ENCODE data around the gene ZC3H7B.
A peak's percentile ranks its signal among the peaks of the same experiment; 100 is the strongest.
"Not testable (repeated sequence)": the region's sequence is repeated elsewhere in the genome, so short reads cannot be mapped to it uniquely, and the experiment has no call there.

Gene ZC3H7B

DNA sequence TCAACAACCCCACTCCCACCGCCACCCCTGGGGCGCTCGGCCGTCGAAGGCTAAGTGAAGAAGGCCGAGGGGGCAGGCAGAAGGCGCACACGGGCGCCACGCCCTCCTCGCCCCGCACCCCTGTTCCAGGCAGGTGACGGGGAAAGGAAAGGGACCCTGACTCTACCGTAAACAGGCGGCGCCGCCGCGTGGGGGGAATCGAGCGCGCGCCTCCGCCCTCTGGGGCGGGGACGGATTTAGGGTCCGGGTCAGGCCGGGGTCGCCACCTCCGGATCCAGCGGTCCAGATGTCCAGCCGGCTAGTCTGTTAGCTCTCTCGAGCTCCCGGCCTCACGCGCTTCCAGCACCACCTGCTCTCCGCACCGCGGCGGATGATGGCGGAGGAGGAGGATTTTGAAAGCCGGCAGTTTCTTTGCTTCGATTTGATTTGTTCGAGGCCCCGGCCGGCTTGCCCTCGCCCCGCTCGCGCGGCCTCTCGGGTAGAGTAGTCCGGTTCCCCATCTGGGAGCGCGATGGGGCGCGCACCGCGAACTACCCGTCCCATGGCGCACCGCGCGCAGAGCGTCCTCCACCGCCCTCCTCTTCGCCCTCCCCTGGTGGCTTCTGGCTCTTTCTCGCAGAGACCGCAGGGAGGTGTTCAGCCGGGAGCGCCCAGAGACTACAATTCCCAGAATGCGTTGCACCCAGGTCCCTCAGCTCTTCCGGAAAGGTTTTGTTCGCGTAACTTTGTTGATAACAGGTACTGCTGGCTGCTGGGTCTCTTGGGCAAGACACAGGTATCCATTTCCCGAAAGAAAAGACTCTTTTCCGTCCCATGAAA lies 15.3 kb upstream of the ZC3H7B start, which contains the start of gene RANGAP1:
RANGAP1 (minus strand) TSS at position 368 of the 819 bp plus-strand sequence. CDS start 5,143 bp downstream, outside the sequence.
- peak; percentile 95 for DNase-seq

- no peak for DNase-seq
Measured at GRCh38 chr22:41286639-41287091, 14.7 kb upstream of the ZC3H7B start.

DNA sequence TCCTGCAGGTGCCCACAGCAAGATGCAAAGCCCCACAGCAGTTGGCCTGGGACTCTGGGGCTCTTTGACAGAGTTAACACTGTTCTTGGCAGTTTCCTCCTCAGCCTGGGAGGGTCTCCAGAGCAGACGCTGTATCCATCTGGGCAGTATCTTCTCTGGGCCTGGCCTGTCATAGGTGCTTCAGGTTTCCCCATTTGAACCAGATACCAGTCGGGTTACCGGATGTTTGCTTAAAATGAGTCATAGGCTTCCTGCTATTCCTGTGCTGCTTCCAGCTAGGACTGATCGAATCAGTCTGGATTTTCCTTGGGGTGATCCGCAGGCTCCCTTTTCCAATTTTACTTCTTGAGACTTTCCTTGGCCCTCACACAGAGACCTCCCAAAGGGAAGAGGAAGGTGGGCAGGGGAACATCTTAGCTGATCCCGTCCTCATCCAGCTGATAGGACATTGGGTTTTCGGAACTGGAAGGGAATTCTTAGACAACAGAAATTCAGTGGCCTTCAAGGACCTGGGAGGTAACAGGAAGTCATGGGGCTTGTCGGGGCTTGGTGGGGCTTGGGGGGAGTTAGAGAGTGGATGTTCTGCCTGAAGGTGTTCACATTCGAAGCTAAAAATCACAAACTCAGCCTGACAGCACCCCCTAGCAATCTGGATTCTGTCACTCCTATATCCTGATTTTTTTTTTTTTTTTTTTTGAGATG lies 12.9 kb upstream of the ZC3H7B start:
- DNase-seq, result no peak

DNA sequence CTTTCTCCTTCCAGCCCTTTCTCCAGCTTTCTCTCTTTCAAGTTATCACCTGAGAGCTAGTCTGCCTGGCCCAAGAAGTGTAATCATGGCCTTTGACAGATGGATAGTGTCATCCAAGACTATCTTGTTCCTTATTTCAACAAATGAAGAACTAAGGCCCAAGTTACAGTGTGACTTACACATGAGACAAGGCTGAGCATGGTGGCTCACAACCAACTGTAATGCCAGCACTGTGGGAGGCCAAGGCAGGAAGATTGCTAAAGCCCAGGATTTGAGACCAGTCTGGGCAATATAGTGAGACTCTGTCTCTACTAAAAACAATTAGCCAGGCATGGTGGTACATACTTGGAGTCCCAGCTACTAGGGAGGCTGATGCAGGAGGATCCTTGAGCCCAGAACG lies 11.7 kb upstream of the ZC3H7B start:
- DNase-seq, result no peak

DNA sequence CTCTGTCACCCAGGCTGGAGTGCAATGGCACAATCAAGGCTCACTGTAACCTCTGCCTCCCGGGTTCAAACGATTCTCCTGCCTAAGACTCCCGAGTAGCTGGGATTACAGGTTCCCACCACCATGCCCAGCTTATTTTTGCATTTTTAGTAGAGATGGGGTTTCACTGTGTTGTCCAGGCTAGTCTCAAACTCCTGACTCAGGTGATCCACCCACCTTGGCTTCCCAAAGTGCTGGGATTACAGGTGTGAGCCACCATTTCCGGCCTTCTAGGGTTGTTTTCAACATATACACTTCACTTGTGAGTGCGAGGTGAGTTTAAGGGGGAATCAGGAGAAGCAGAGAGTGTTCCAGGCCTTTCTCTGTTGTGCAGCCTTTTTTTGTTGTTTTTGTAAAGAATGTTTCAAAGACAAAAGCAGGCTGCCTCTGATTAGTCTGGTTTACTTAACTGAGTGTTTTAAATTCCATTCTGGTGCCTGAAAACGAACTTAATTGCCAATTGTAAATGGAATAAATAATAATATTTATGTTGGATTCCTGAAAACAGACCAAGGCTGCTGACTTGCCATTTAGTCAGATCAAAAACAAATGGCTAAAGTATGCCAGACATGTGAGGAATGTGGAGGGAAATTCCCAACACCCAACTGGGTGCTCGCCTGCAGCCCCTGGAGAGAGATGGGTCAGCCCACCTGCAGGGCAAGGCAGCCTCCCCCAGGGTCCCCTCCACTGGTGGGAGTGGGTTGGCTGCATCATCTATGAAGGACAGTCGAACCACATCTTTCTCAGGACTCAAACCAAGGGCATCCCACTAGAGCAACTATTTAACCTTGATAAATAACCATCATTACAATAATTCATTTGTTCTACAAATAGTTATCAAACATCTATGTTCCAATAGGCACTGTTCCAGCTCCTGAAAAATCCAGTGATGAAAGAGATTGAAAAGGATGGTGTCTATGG lies 10.8 kb upstream of the ZC3H7B start:
- DNase-seq, result no peak

DNA sequence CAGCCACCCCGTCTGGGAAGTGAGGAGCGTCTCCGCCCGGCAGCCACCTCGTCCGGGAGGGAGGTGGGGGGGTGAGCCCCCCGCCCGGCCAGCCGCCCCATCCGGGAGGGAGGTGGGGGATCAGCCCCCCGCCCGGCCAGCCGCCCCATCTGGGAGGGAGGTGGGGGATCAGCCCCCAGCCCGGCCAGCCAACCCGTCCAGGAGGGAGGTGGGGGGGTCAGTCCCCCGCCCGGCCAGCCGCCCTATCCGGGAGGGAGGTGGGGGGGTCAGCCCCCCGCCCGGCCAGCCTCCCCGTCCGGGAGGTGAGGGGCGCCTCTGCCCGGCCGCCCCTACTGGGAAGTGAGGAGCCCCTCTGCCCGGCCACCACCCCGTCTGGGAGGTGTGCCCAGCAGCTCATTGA lies 6.5 kb upstream of the ZC3H7B start:
- DNase-seq, result not testable (repeated sequence)

- DNase-seq, result no peak
Measured at GRCh38 chr22:41296826-41297667, 4.3 kb upstream of the ZC3H7B start.

- no peak for DNase-seq
Measured at GRCh38 chr22:41300661-41301060, 664 bp upstream of the ZC3H7B start.

- DNase-seq, result no peak
Measured at GRCh38 chr22:41302021-41302767, 869 bp downstream of the ZC3H7B start.

DNA sequence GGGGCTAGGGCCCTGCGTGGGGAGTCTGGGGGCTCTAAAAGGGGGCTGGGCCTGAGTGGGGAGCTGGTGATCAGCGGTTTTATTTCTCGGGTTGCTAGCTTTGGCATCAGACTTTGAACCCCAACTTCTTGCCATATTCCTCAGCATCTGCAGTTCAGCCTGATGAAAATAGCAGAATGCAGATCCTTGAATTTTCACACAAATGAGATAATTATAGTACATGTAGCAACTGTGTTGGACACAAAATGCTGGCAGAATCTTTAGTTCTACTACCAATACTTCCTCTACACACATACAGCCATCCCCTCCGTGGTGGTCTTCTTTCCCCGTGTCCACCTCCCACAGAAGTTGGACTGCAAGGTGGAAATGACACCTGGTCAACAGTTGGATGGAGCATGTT lies 1.5 kb downstream of the ZC3H7B start:
- DNase-seq, result no peak

DNA sequence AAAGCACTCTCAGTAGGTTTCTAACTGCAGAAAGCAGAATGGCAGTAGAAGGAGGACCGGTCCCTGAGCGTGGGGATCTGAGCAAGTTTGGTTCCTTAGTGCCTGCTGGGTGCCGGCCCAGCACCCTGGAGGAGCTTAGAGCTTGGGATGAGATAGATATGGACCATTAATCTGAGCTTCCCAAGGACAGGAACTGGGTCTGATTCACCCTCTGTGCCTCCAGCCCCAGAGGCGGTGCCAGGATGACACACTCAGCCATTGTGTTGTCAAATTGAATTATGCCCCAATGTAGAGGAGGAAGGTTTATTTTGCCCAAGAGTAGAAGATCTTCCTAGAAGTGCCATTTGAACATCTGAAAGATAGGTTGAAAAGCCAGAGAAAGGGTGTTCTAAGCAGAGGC lies 4.3 kb downstream of the ZC3H7B start:
- no peak for DNase-seq

DNA sequence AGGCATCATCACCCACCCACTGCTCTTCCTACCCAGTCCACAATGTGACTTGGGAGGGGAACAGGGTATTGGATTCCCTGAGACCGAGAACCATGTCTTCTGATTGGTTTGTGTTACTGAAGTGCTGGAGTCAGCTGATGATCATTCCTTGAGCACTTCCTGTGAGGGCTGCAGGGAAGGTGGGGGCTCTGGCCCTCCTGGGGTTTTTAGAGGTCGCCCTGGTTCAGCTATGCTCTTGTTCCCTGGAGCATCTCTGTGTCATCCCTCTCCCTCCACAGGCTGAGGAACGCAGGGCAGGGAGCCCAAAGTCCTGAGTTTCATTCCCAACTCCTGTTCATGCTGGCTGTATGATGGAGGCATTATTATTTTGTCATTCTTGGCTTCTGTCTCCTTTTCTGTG lies 6.7 kb downstream of the ZC3H7B start:
- DNase-seq, result no peak

DNA sequence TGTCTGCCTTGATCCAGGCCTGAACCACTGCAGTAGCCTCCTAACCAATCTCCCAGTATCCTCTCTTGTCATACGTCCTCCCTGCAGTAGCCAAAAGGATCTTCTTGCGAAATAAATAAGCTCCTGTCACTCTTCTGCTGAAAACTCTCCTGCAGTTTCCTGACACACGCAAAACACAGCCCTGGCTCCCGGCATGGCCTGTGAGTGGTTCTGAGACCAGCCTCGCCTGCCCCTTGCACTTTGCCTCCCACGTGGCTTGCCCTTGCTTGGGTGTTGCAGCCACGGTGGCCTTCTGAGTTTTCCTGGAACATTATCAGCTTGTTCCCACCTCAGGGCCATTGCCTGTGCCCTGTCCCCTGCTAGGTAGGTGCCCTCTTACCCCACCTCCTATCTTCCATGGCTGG lies 7.2 kb downstream of the ZC3H7B start:
- no peak for DNase-seq

DNA sequence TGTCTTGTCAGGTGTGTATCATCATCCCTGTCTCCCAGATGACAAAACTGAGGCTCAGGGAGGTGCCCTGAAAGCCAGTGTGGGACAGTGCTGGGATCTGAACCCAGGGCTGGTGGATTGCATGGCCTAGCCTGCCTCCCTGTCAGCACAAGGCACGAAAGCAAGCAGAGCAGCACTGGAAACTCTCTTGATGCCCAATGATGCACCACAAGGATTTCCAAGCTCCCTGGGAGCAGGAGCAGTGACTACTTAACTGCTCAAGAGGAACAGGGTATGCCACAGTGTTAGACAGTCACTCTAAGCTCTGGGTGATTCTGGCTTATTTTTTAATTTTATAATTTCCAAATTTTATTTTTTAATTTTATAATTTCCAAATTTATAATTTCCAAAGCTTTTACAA lies 9.0 kb downstream of the ZC3H7B start:
- no peak for DNase-seq

GRCh38 chr22:41311487-41311886 lies 10.2 kb downstream of the ZC3H7B start:
- no peak for DNase-seq

- no peak for DNase-seq
Measured at GRCh38 chr22:41314821-41315220, 13.5 kb downstream of the ZC3H7B start.

GRCh38 chr22:41315586-41315985 lies 14.3 kb downstream of the ZC3H7B start:
- DNase-seq, result no peak

- DNase-seq, result no peak
Measured at GRCh38 chr22:41320416-41321240, 19.3 kb downstream of the ZC3H7B start.

DNA sequence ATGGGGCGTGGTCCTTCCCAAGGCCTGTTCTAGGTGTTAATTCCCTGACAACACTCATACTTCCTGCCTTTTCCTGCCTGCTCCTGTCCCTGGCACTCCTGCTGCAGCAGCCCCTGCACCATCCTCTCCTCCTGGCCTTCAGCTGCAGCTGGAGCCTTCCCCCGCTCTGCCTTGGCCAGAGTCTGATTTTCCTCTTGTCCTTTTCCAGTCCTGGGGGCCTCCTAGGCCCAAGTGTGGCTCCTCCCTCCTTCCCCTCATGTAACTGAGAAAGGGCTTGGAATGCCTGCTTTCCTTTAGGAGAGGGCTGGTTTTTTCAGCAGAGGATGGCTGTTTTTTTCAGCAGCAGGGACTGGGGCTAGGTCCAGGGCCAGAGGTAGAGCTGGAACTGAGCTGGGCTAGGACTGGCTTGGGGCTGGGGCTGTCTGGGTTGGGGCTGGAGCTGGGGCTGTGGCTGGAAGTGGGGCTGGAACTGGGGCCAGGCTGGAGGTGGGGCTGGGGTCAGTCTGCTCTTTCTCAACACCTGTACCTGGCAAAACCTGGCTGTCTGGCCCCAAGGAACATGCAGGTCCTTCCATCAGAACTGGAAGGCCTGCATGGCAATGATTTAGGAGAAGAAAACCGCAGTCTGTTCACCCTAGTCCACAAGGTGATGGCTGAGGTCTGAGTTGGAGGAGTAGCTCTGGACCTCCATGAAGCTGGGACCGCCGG lies 23.6 kb downstream of the ZC3H7B start:
- no peak for DNase-seq

- DNase-seq, result no peak
Measured at GRCh38 chr22:41327124-41327523, 25.8 kb downstream of the ZC3H7B start.
